Measurements from ENCODE around the gene ADCY3. TPM values are rescaled to one million over a fixed set of nuclear protein-coding genes. Genes with fewer than 3 reads are reported as not detected.

The ADCY3 gene
- polyA plus RNA-seq, 1 of the 3 experiments (the other 2 are of a cell fraction) = 53.9 TPM

GRCh38 chr2:24855022-24855622 lies 64.9 kb downstream of the ADCY3 start (continued):
- TF ChIP-seq, protein P1, sequence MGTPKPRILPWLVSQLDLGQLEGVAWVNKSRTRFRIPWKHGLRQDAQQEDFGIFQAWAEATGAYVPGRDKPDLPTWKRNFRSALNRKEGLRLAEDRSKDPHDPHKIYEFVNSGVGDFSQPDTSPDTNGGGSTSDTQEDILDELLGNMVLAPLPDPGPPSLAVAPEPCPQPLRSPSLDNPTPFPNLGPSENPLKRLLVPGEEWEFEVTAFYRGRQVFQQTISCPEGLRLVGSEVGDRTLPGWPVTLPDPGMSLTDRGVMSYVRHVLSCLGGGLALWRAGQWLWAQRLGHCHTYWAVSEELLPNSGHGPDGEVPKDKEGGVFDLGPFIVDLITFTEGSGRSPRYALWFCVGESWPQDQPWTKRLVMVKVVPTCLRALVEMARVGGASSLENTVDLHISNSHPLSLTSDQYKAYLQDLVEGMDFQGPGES (IDR thresholded peaks at IDR 0.05; ENCODE audit: low read depth, low read length) = no peak
- TF ChIP-seq FOXJ3 (CRISPR knock-in tag; IDR thresholded peaks at IDR 0.05) = no peak
- no peak for TF ChIP-seq MXI1 (IDR thresholded peaks at IDR 0.05; ENCODE audit: low read depth, low read length)
- no peak for TF ChIP-seq RCOR1 (IDR thresholded peaks at IDR 0.05; ENCODE audit: low read length)
- TF ChIP-seq RFX5 (IDR thresholded peaks at IDR 0.05; ENCODE audit: low read length) = no peak
- no peak for TF ChIP-seq CTCF (IDR thresholded peaks at IDR 0.05)
- no peak for TF ChIP-seq YY1 (IDR thresholded peaks at IDR 0.05; ENCODE audit: low read depth)
- no peak for TF ChIP-seq SIN3A (IDR thresholded peaks at IDR 0.05; ENCODE audit: borderline replicate concordance, low read depth, low read length)

- H3K27me3 ChIP-seq (ENCODE audit: insufficient read depth) = no peaks in the 10 kb centered on the region
- ChIA-PET POLR2A (interaction anchor here (0.7 kb wide), 1 partner anchor 454 kb away, joined by 8 read pairs; no protein-coding TSS in a partner anchor), CTCF (interaction anchor here (1.2 to 5.3 kb wide), 4 partner anchors 10 to 436 kb away, joined by 4 to 25 read pairs (median 4); no protein-coding TSS in a partner anchor)
- no peaks in the 10 kb centered on the region for H3F3A ChIP-seq (replicated peaks; ENCODE audit: insufficient read depth)
- WGBS (ENCODE audit: low lambda C conversion rate) = 95% methylated on average over 3 of the region's 3 CpGs
- H3K79me2 ChIP-seq (ENCODE audit: insufficient read depth) = no peaks in the 10 kb centered on the region
- no peaks in the 10 kb centered on the region for H3K36me3 ChIP-seq (replicated peaks in 1 of 2; ENCODE audit: control insufficient read depth in 1 of 2, insufficient read depth in 2 of 2, low read length in 1 of 2)
- no peak overlapping the region for H3K27ac ChIP-seq (ENCODE audit: low read depth in 2 of 2, low read length in 1 of 2)
- H3K9me2 ChIP-seq = no peaks in the 10 kb centered on the region
- H4K20me1 ChIP-seq (ENCODE audit: insufficient read depth) = no peaks in the 10 kb centered on the region
- no peak overlapping the region for H3K4me3 ChIP-seq (ENCODE audit: low read depth in 2 of 2, low read length in 1 of 2)
- H2AFZ ChIP-seq (ENCODE audit: low read depth) = no peak overlapping the region
- DNase-seq = no peak
- peaks cover 8 to 10% of the 10 kb centered on the region in 2 experiments; a peak in 2 of 4 replicates for H3K4me1 ChIP-seq (ENCODE audit: control insufficient read depth in 1 of 2, insufficient read depth in 2 of 2, low read depth in 1 of 2, low read length in 1 of 2)
- no peak overlapping the region for H3K9ac ChIP-seq
- no peak overlapping the region for H3K4me2 ChIP-seq
- no peaks in the 10 kb centered on the region for H3K9me3 ChIP-seq
- TF ChIP-seq FOXM1 (IDR thresholded peaks at IDR 0.05; ENCODE audit: low read depth) (no peak), CTCF (IDR thresholded peaks at IDR 0.05) (no peak), TEAD4 (IDR thresholded peaks at IDR 0.05; ENCODE audit: borderline replicate concordance, insufficient read depth) (no peak), GABPA (IDR thresholded peaks at IDR 0.05; ENCODE audit: low read depth) (no peak), EZH2phosphoT487 (IDR thresholded peaks at IDR 0.05; ENCODE audit: borderline replicate concordance, low read depth) (no peak), RXRA (IDR thresholded peaks at IDR 0.05; ENCODE audit: borderline replicate concordance, low read depth) (no peak), RAD21 (IDR thresholded peaks at IDR 0.05; ENCODE audit: low read length) (no peak), TAF1 (IDR thresholded peaks at IDR 0.05; ENCODE audit: borderline replicate concordance, low read depth, low read length) (no peak), FOSL2 (IDR thresholded peaks at IDR 0.05; ENCODE audit: borderline replicate concordance, low read depth) (no peak), REST (IDR thresholded peaks at IDR 0.05; ENCODE audit: low read depth, low read length) (no peak), SIN3A (IDR thresholded peaks at IDR 0.05; ENCODE audit: borderline replicate concordance, low read depth, low read length) (no peak), RFX5 (IDR thresholded peaks at IDR 0.05; ENCODE audit: low read length) (no peak), MXI1 (IDR thresholded peaks at IDR 0.05; ENCODE audit: low read depth, low read length) (no peak)
- TF ChIP-seq, protein P2, sequence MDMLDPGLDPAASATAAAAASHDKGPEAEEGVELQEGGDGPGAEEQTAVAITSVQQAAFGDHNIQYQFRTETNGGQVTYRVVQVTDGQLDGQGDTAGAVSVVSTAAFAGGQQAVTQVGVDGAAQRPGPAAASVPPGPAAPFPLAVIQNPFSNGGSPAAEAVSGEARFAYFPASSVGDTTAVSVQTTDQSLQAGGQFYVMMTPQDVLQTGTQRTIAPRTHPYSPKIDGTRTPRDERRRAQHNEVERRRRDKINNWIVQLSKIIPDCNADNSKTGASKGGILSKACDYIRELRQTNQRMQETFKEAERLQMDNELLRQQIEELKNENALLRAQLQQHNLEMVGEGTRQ (IDR thresholded peaks at IDR 0.05; ENCODE audit: borderline replicate concordance, low read depth, low read length) = no peak
- TF ChIP-seq, protein P3, sequence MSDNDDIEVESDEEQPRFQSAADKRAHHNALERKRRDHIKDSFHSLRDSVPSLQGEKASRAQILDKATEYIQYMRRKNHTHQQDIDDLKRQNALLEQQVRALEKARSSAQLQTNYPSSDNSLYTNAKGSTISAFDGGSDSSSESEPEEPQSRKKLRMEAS (IDR thresholded peaks at IDR 0.05; ENCODE audit: low read depth) = no peak
Measured at GRCh38 chr2:24853996-24854395, 66.0 kb downstream of the ADCY3 start.
